K562 (cell line): ENCODE data around the gene WDR45B. TPM values are rescaled to one million over a fixed set of nuclear protein-coding genes. Genes with fewer than 3 reads are reported as not detected.

Source experiments
- ATAC-seq: fragments of 200-7000 bp; cut with Tn5 transposase; 3 replicates; pipeline ENCODE4 v1.9.1; 2020; ENCODE audit warnings: moderate library complexity
- BruUV-seq: library from RNA; stranded (reverse); fragments of 400-500 nt; replicated peaks from 2 replicates; lab custom pipeline; 2021; lab: Mats Ljungman, UMichigan
- CTCF ChIA-PET: fragments of 300-600 bp; formaldehyde crosslinking; extraction: SDS; loops from one replicate; lab custom pipeline; 2021; ENCODE audit warnings: low intra/inter-chr PET ratio; lab: Yijun Ruan, JAX
- POLR2A ChIA-PET: fragments of 300-600, 350-650 bp; sonication (Branson Sonifier 250); formaldehyde crosslinking; extraction: SDS; loops from one replicate; lab custom pipeline; 2021; ENCODE audit warnings: antibody characterized with exemption, inconsistent platforms; lab: Yijun Ruan, JAX
- DNase-seq, 4 experiments: peaks; one replicate each; pipeline versions ENCODE4 v3.0.0 to v3.0.0-alpha.2; 2011 to 2018; ENCODE audit warnings: low spot score in 3 of 4, mixed read lengths in 3 of 4; ENCODE audit errors: extremely low read depth in 1 of 4
- FAIRE-seq: peaks from 2 replicates; lab custom pipeline; 2011; peaks lifted over from hg19 to GRCh38; lab: Jason Lieb, UNC
- H2AFZ ChIP-seq: 2 replicates; pipeline ENCODE4 v1.6.0; 2011; ENCODE audit warnings: low read depth, low read length, control low read depth, inconsistent platforms
- H3K27ac ChIP-seq: fragments of 200-600 bp; 3 replicates; pipeline ENCODE4 v1.8.0; 2011; ENCODE audit warnings: low read depth, mild to moderate bottlenecking, control low read depth, inconsistent platforms, low read length, moderate library complexity, mixed read lengths; ENCODE audit errors: extremely low read depth
- H3K27me3 ChIP-seq, 2 experiments: fragments of 300-600 bp in 1 of 2; 2 replicates in 1 of 2; 3 replicates in 1 of 2; pipeline versions ENCODE4 v1.6.0 to v1.8.0; 2011; ENCODE audit warnings: inconsistent platforms in 2 of 2, low read length in 2 of 2, mild to moderate bottlenecking in 1 of 2, mixed read lengths in 1 of 2, moderate library complexity in 1 of 2; ENCODE audit not compliant: control insufficient read depth in 2 of 2, insufficient read depth in 2 of 2
- H3K36me3 ChIP-seq: fragments of 300-600 bp; 3 replicates; pipeline ENCODE4 v1.8.0; 2011; ENCODE audit warnings: mild to moderate bottlenecking, low read length, inconsistent platforms; ENCODE audit not compliant: control insufficient read depth, insufficient read depth
- H3K4me1 ChIP-seq, 2 experiments: fragments of 200-600 bp in 1 of 2; replicated peaks in 1 of 2; 2 replicates in 1 of 2; 3 replicates in 1 of 2; pipeline versions ENCODE4 v1.5.1 to v1.8.0; 2011; ENCODE audit warnings: inconsistent platforms in 2 of 2, low read length in 2 of 2, mild to moderate bottlenecking in 1 of 2, mixed read lengths in 1 of 2, moderate library complexity in 1 of 2; ENCODE audit not compliant: control insufficient read depth in 2 of 2, insufficient read depth in 2 of 2
- H3K4me2 ChIP-seq: 2 replicates; pipeline ENCODE4 v1.6.1; 2011; ENCODE audit warnings: low read length, control low read depth, inconsistent platforms, mixed read lengths; ENCODE audit not compliant: insufficient read depth
- H3K4me3 ChIP-seq: fragments of 200-600 bp; sonication (generic), shearing (Covaris generic); 2 replicates; pipeline ENCODE4 v1.5.1; 2016; ENCODE audit warnings: control low read depth, inconsistent platforms
- H3K79me2 ChIP-seq: fragments of 200-600 bp; 3 replicates; pipeline ENCODE4 v1.8.0; 2011; ENCODE audit warnings: low read length, inconsistent platforms; ENCODE audit not compliant: control insufficient read depth, insufficient read depth
- H3K9ac ChIP-seq, 2 experiments: 2 replicates each; pipeline versions ENCODE4 v1.6.0 to v1.6.1; 2011; ENCODE audit warnings: low read depth in 2 of 2, low read length in 2 of 2, control low read depth in 1 of 2, inconsistent platforms in 1 of 2, mild to moderate bottlenecking in 1 of 2, mixed read lengths in 1 of 2; ENCODE audit not compliant: insufficient read depth in 1 of 2
- H3K9me1 ChIP-seq: one replicate; pipeline ENCODE4 v1.6.0; 2011; ENCODE audit warnings: inconsistent platforms, mild to moderate bottlenecking, low read length, moderate library complexity; ENCODE audit not compliant: control insufficient read depth, insufficient read depth
- H3K9me3 ChIP-seq: replicated peaks from 2 replicates; pipeline ENCODE4 v1.5.1; 2011; ENCODE audit warnings: low read depth, low read length, inconsistent platforms; ENCODE audit not compliant: control insufficient read depth, insufficient read depth
- H4K20me1 ChIP-seq: replicated peaks from 2 replicates; pipeline ENCODE4 v1.6.1; 2011; ENCODE audit warnings: low read length, inconsistent platforms, mixed read lengths; ENCODE audit not compliant: control insufficient read depth, insufficient read depth
- BRF2 ChIP-seq: IDR thresholded peaks from 3 replicates; pipeline ENCODE4 v1.6.1; 2011; ENCODE audit warnings: borderline replicate concordance, mild to moderate bottlenecking; ENCODE audit not compliant: insufficient read length, insufficient read depth
- CTCF ChIP-seq, 3 experiments: IDR thresholded peaks in 2 of 3; conservative IDR thresholded peaks in 1 of 3; 2 replicates each; pipeline ENCODE4 v1.5.1; 2011 to 2012; ENCODE audit warnings: low read length in 3 of 3, mild to moderate bottlenecking in 3 of 3, control low read depth in 2 of 3, improper control_type of control experiment in 1 of 3, inconsistent platforms in 1 of 3, low read depth in 1 of 3, mixed read lengths in 1 of 3, moderate library complexity in 1 of 3; ENCODE audit not compliant: insufficient read depth in 2 of 3
- EZH2 ChIP-seq: IDR thresholded peaks from 2 replicates; pipeline ENCODE4 v1.6.1; 2012; ENCODE audit warnings: low read depth, mild to moderate bottlenecking, inconsistent platforms, low read length, borderline replicate concordance
- MXI1 ChIP-seq: IDR thresholded peaks from 2 replicates; pipeline ENCODE4 v1.6.1; 2011; ENCODE audit warnings: low read depth, mild to moderate bottlenecking, improper control_type of control experiment, low read length
- PYGO2 ChIP-seq: fragments of 450-650 bp; IDR thresholded peaks from 2 replicates; pipeline ENCODE4 v1.6.1; 2016; ENCODE audit warnings: mild to moderate bottlenecking, missing genetic modification characterization, moderate library complexity, missing compliant biosample characterization
- SUPT5H ChIP-seq: fragments of 450-650 bp; IDR thresholded peaks from 2 replicates; pipeline ENCODE4 v1.6.1; 2016
- TGIF2 ChIP-seq: sonication (generic); formaldehyde crosslinking; IDR thresholded peaks from 2 replicates; pipeline ENCODE4 v1.8.1; 2022; ENCODE audit warnings: mild to moderate bottlenecking, missing genetic modification reagents, moderate library complexity
- WGBS: fragments of 100-300 bp; shearing (Covaris generic); methylation state at CpG from one replicate; pipeline ENCODE4 v1.1.6; 2016; ENCODE audit warnings: low coverage, mixed read lengths; ENCODE audit not compliant: insufficient coverage; ENCODE audit errors: missing lambda C conversion rate; 5-methylcytosine and 5-hydroxymethylcytosine counted together
- in situ Hi-C: fragments of 300-500 bp; cut with MboI; formaldehyde crosslinking; loops from 4 replicates; pipeline ENCODE4 v1.15.0; 2018; ENCODE audit warnings: inconsistent platforms, mixed read lengths
- intact Hi-C: fragments of 100-400 bp; cut with micrococcal nuclease; formaldehyde crosslinking; loops from 2 replicates; pipeline ENCODE4 v1.14.2; 2022
- polyA plus RNA-seq, 8 experiments: library from polyadenylated mRNA; depleted of rRNA in 4 of 8; stranded (reverse) in 5 of 8; unstranded in 3 of 8; fragments of >200 nt; fragmentation: Nextera tagmentation in 2 of 8; fragmentation: Illumina TruSeq in 1 of 8; extraction: Ambion mirVana in 2 of 8; extraction: Trizol in 1 of 8; gene quantifications; 2 replicates each; pipeline versions ENCODE4 v1.2.1 to v1.2.3, GENCODE V29; 2011 to 2014; ENCODE audit warnings: inconsistent platforms in 1 of 8, missing spikeins in 1 of 8
- total RNA-seq, 7 experiments: library from RNA; depleted of rRNA in 6 of 7; stranded (reverse); fragments of >200 nt in 6 of 7; fragmentation: Illumina TruSeq in 2 of 7; extraction: Trizol in 2 of 7; gene quantifications; 2 replicates each; pipeline versions ENCODE4 v1.2.1 to v1.2.3, GENCODE V29; 2011 to 2021; ENCODE audit warnings: low replicate concordance in 1 of 7
- TF ChIP-seq, protein P1 (sequence below): sonication (generic); formaldehyde crosslinking; IDR thresholded peaks from 2 replicates; pipeline ENCODE4 v1.9.0; 2022; ENCODE audit warnings: mild to moderate bottlenecking, missing genetic modification reagents
- TF ChIP-seq, protein P2 (sequence below): fragments of 450-650 bp; IDR thresholded peaks from 2 replicates; pipeline ENCODE4 v1.6.1; 2016; ENCODE audit warnings: borderline replicate concordance

WDR45B gene
- total and polyA plus RNA-seq, 9 of the 15 experiments (the other 6 are each of a cell fraction or from before 2014, with no cell fraction given) = 0.72 to 74.4 (median 35.9) TPM

- FAIRE-seq = no peak
- no TSS peak for BruUV-seq
Measured at GRCh38 chr17:82604532-82604931, 43.7 kb downstream of the WDR45B start.

GRCh38 chr17:82603981-82604448, 44.2 kb downstream of the WDR45B start:
- DNase-seq = peak in 2 of 4 experiments; percentile 33 to 56
- no peak overlapping the region for H3K9ac ChIP-seq
- H3K4me2 ChIP-seq = no peak overlapping the region
- TSS peak; percentile 30 for BruUV-seq
- no peak overlapping the region for H3K4me3 ChIP-seq
- H2AFZ ChIP-seq = no peak overlapping the region
- peaks cover 0 to 12% of the 10 kb centered on the region in 2 experiments; a peak in 2 of 5 replicates for H3K4me1 ChIP-seq
- no peaks in the 10 kb centered on the region for H3K9me1 ChIP-seq
- no peak overlapping the region; the same call in 2 of the 3 replicates for H3K27ac ChIP-seq
- ChIA-PET POLR2A (interaction anchor here (0.6 to 1.0 kb wide), 4 partner anchors 32 to 1450 kb away, joined by 3 read pairs; no protein-coding TSS in a partner anchor), CTCF (no interaction called here)
- H3K27me3 ChIP-seq = no peaks in the 10 kb centered on the region
- H4K20me1 ChIP-seq = no peaks in the 10 kb centered on the region
- FAIRE-seq = peak; percentile 51
- ATAC-seq = peak; percentile 74
- intact Hi-C loops = no loop called here
- peaks cover 71% of the 10 kb centered on the region; the same call in 2 of the 3 replicates for H3K36me3 ChIP-seq
- WGBS = 85% methylated on average over 18 of the region's 18 CpGs
- in situ Hi-C loops = no loop called here
- peaks cover 2% of the 10 kb centered on the region; the same call in 1 of the 2 replicates for H3K9me3 ChIP-seq
- H3K79me2 ChIP-seq = 0 out of 3 replicates have a peak, but pooled peaks cover 6% of the 10 kb centered on the region
- TF ChIP-seq CTCF (IDR thresholded peaks at IDR 0.05 in 2 of 3, conservative IDR thresholded peaks at IDR 0.05 in 1 of 3; ENCODE audit: insufficient read depth in 2 of 3, low read depth in 1 of 3, low read length in 3 of 3) = no peak
- TF ChIP-seq MXI1 = no peak
- TF ChIP-seq BRF2 = no peak
- TF ChIP-seq, protein P1, sequence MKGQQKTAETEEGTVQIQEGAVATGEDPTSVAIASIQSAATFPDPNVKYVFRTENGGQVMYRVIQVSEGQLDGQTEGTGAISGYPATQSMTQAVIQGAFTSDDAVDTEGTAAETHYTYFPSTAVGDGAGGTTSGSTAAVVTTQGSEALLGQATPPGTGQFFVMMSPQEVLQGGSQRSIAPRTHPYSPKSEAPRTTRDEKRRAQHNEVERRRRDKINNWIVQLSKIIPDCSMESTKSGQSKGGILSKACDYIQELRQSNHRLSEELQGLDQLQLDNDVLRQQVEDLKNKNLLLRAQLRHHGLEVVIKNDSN = peak; percentile 94
- TF ChIP-seq, protein P2, sequence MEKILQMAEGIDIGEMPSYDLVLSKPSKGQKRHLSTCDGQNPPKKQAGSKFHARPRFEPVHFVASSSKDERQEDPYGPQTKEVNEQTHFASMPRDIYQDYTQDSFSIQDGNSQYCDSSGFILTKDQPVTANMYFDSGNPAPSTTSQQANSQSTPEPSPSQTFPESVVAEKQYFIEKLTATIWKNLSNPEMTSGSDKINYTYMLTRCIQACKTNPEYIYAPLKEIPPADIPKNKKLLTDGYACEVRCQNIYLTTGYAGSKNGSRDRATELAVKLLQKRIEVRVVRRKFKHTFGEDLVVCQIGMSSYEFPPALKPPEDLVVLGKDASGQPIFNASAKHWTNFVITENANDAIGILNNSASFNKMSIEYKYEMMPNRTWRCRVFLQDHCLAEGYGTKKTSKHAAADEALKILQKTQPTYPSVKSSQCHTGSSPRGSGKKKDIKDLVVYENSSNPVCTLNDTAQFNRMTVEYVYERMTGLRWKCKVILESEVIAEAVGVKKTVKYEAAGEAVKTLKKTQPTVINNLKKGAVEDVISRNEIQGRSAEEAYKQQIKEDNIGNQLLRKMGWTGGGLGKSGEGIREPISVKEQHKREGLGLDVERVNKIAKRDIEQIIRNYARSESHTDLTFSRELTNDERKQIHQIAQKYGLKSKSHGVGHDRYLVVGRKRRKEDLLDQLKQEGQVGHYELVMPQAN = no peak
- 0 out of 2 replicates have a peak, but pooled peaks have one; percentile 10 for TF ChIP-seq SUPT5H
- no peak for TF ChIP-seq TGIF2 (CRISPR knock-in tag)

More at GRCh38 chr17:82604532-82604931, 43.7 kb downstream of the WDR45B start:
- CTCF ChIA-PET = no interaction called here
- TF ChIP-seq PYGO2 (tag) (no peak), EZH2 (no peak)
- Histone ChIP-seq H3K4me1 (peaks cover 0 to 10% of the 10 kb centered on the region in 2 experiments; a peak in 2 of 5 replicates), H3K27ac (no peak overlapping the region), H3K4me3 (no peak overlapping the region), H3K36me3 (peaks cover 65% of the 10 kb centered on the region; the same call in 2 of the 3 replicates), H3K4me2 (no peak overlapping the region), H4K20me1 (no peaks in the 10 kb centered on the region), H3K9ac (no peak overlapping the region), H2AFZ (no peak overlapping the region), H3K9me1 (no peaks in the 10 kb centered on the region), H3K27me3 (no peaks in the 10 kb centered on the region), H3K79me2 (0 out of 3 replicates have a peak, but pooled peaks cover 6% of the 10 kb centered on the region), H3K9me3 (peaks cover 2% of the 10 kb centered on the region; the same call in 1 of the 2 replicates)
- ATAC-seq (no peak), DNase-seq (no peak)
- POLR2A ChIA-PET = interaction anchor here (0.6 to 0.8 kb wide), 2 partner anchors 32 to 254 kb away, joined by 3 read pairs; no protein-coding TSS in a partner anchor
- in situ Hi-C loops (no loop called here), intact Hi-C loops (no loop called here)
- 95% methylated on average over 7 of the region's 7 CpGs for WGBS
